Immature natural killer cell (primary cell): ENCODE results near the gene LCA5L. TPM values are rescaled to one million over a fixed set of nuclear protein-coding genes. Genes with fewer than 3 reads are reported as not detected.
A peak's percentile ranks its signal among the peaks of the same experiment; 100 is the strongest.
"Not testable (repeated sequence)": the region's sequence is repeated elsewhere in the genome, so short reads cannot be mapped to it uniquely, and the experiment has no call there.

Experiments used
- DNase-seq, 3 donors: peaks; one replicate each; pipeline ENCODE4 v3.0.0; 2022; ENCODE audit warnings: mixed read lengths in 1 of 3
- H3K27ac Mint-ChIP-seq, 6 donors: one replicate each; pipeline ENCODE4 v1.8.0; 2020; ENCODE audit warnings: mixed read lengths in 6 of 6, mild to moderate bottlenecking in 5 of 6, inconsistent platforms in 4 of 6, moderate library complexity in 3 of 6
- H3K27me3 Mint-ChIP-seq, 3 donors: one replicate each; pipeline ENCODE4 v1.8.0; 2020 to 2021; ENCODE audit warnings: low read depth in 3 of 3, mild to moderate bottlenecking in 3 of 3, mixed read lengths in 3 of 3, moderate library complexity in 3 of 3, inconsistent platforms in 1 of 3
- H3K36me3 Mint-ChIP-seq, 3 donors: one replicate each; pipeline ENCODE4 v1.8.0; 2020; ENCODE audit warnings: mixed read lengths in 3 of 3, inconsistent platforms in 2 of 3, mild to moderate bottlenecking in 2 of 3
- H3K4me1 Mint-ChIP-seq, 2 donors: one replicate each; pipeline ENCODE4 v1.8.0; 2020; ENCODE audit warnings: inconsistent platforms in 2 of 2, mild to moderate bottlenecking in 2 of 2, mixed read lengths in 2 of 2, moderate library complexity in 1 of 2
- H3K4me3 Mint-ChIP-seq, 5 donors: one replicate each; pipeline ENCODE4 v1.8.0; 2020; ENCODE audit warnings: mild to moderate bottlenecking in 5 of 5, mixed read lengths in 5 of 5, inconsistent platforms in 3 of 5, moderate library complexity in 3 of 5
- H3K9me3 Mint-ChIP-seq, 6 donors: one replicate each; pipeline ENCODE4 v1.8.0; 2020; ENCODE audit warnings: mild to moderate bottlenecking in 6 of 6, mixed read lengths in 6 of 6, inconsistent platforms in 4 of 6, moderate library complexity in 3 of 6
- polyA plus RNA-seq, 3 donors: library from polyadenylated mRNA; unstranded; fragments of 300-500 nt; fragmentation: Illumina TruSeq; gene quantifications; one replicate each; pipeline ENCODE4 v1.2.3, GENCODE V29; 2021

The LCA5L gene
- polyA plus RNA-seq, 3 donors from 2014 or later, result not detected

GRCh38 chr21:39390212-39390765, 55.3 kb downstream of the LCA5L start:
- Mint-ChIP-seq H3K4me1 (peaks cover 32 to 38% of the 10 kb centered on the region in 2 donors), H3K9me3 (no peaks in the 10 kb centered on the region), H3K27me3 (peaks cover 3 to 8% (median 4%) of the 10 kb centered on the region in 3 donors), H3K4me3 (no peak overlapping the region), H3K36me3 (peaks cover 0 to 24% (median 9%) of the 10 kb centered on the region in 3 donors), H3K27ac (no peak overlapping the region)
- no peak for DNase-seq

- H3K4me1 Mint-ChIP-seq, result peaks cover 40 to 46% of the 10 kb centered on the region in 2 donors
- peak overlapping the region; percentile 70 to 95 (median 87) for H3K4me3 Mint-ChIP-seq
- peak overlapping the region in 2 of 6 donors; percentile 51 to 58 for H3K27ac Mint-ChIP-seq
- peaks cover 0 to 17% (median 9%) of the 10 kb centered on the region in 3 donors for H3K36me3 Mint-ChIP-seq
- DNase-seq, result no peak
- no peaks in the 10 kb centered on the region for H3K9me3 Mint-ChIP-seq
- peaks cover 3 to 8% (median 4%) of the 10 kb centered on the region in 3 donors for H3K27me3 Mint-ChIP-seq
Measured at GRCh38 chr21:39388811-39389155, 56.8 kb downstream of the LCA5L start.

- DNase-seq, result peak; percentile 82 to 83 (median 82)
- H3K27me3 Mint-ChIP-seq, result peaks cover 3 to 8% (median 4%) of the 10 kb centered on the region in 3 donors
- peak overlapping the region; percentile 58 to 89 (median 86) for H3K27ac Mint-ChIP-seq
- H3K4me1 Mint-ChIP-seq, result peaks cover 40 to 46% of the 10 kb centered on the region in 2 donors
- peaks cover 0 to 15% (median 9%) of the 10 kb centered on the region in 3 donors for H3K36me3 Mint-ChIP-seq
- H3K4me3 Mint-ChIP-seq, result peak overlapping the region; percentile 87 to 95 (median 89)
- H3K9me3 Mint-ChIP-seq, result no peaks in the 10 kb centered on the region
Measured at GRCh38 chr21:39388038-39388810, 57.4 kb downstream of the LCA5L start.

GRCh38 chr21:39387461-39388037, 58.0 kb downstream of the LCA5L start:
- H3K4me1 Mint-ChIP-seq, result peaks cover 41 to 47% of the 10 kb centered on the region in 2 donors
- H3K36me3 Mint-ChIP-seq, result peaks cover 0 to 9% (median 4%) of the 10 kb centered on the region in 3 donors
- DNase-seq, result peak; percentile 84 to 89 (median 87)
- peak overlapping the region; percentile 87 to 95 (median 89) for H3K4me3 Mint-ChIP-seq
- H3K27ac Mint-ChIP-seq, result peak overlapping the region; percentile 58 to 89 (median 86)
- peaks cover 3 to 8% (median 4%) of the 10 kb centered on the region in 3 donors for H3K27me3 Mint-ChIP-seq
- no peaks in the 10 kb centered on the region for H3K9me3 Mint-ChIP-seq

GRCh38 chr21:39386899-39387298, 58.7 kb downstream of the LCA5L start:
- Mint-ChIP-seq H3K27me3 (peaks cover 3 to 8% (median 4%) of the 10 kb centered on the region in 3 donors), H3K36me3 (peaks cover 0 to 6% (median 4%) of the 10 kb centered on the region in 3 donors), H3K4me1 (peaks cover 46 to 53% of the 10 kb centered on the region in 2 donors), H3K9me3 (no peaks in the 10 kb centered on the region), H3K27ac (peak overlapping the region in 4 of 6 donors; percentile 48 to 82 (median 67)), H3K4me3 (peak overlapping the region; percentile 87 to 95 (median 89))
- no peak for DNase-seq

- no peak for DNase-seq
- Mint-ChIP-seq H3K4me3 (peak overlapping the region; percentile 65 to 87 (median 78)), H3K36me3 (peaks cover 0 to under 1% (median 0%) of the 10 kb centered on the region in 3 donors), H3K27ac (peak overlapping the region in 5 of 6 donors; percentile 51 to 72 (median 62)), H3K27me3 (peaks cover 4 to 8% (median 5%) of the 10 kb centered on the region in 3 donors), H3K9me3 (no peaks in the 10 kb centered on the region), H3K4me1 (peaks cover 48 to 56% of the 10 kb centered on the region in 2 donors)
Measured at GRCh38 chr21:39386194-39386593, 59.4 kb downstream of the LCA5L start.

- Mint-ChIP-seq H3K4me1 (peaks cover 55 to 63% of the 10 kb centered on the region in 2 donors), H3K4me3 (peak overlapping the region; percentile 65 to 82 (median 78)), H3K36me3 (no peaks in the 10 kb centered on the region), H3K9me3 (no peaks in the 10 kb centered on the region), H3K27me3 (peaks cover 4 to 8% (median 7%) of the 10 kb centered on the region in 3 donors), H3K27ac (peak overlapping the region in 5 of 6 donors; percentile 59 to 79 (median 69))
- DNase-seq, result peak; percentile 68 to 82 (median 71)
Measured at GRCh38 chr21:39385299-39386145, 60.1 kb downstream of the LCA5L start.

GRCh38 chr21:39384674-39385298, 60.8 kb downstream of the LCA5L start:
- peak overlapping the region in 4 of 5 donors; percentile 40 to 81 (median 66) for H3K4me3 Mint-ChIP-seq
- no peak for DNase-seq
- H3K27me3 Mint-ChIP-seq, result peaks cover 4 to 8% (median 5%) of the 10 kb centered on the region in 3 donors
- H3K27ac Mint-ChIP-seq, result peak overlapping the region in 5 of 6 donors; percentile 31 to 79 (median 64)
- peaks cover 60 to 70% of the 10 kb centered on the region in 2 donors for H3K4me1 Mint-ChIP-seq
- H3K36me3 Mint-ChIP-seq, result no peaks in the 10 kb centered on the region
- H3K9me3 Mint-ChIP-seq, result no peaks in the 10 kb centered on the region

- H3K4me3 Mint-ChIP-seq, result peak overlapping the region; percentile 12 to 63 (median 36)
- not testable (repeated sequence) for H3K36me3 Mint-ChIP-seq, DNase-seq, H3K27me3 Mint-ChIP-seq, H3K9me3 Mint-ChIP-seq
- H3K27ac Mint-ChIP-seq, result peak overlapping the region; percentile 16 to 77 (median 36)
- H3K4me1 Mint-ChIP-seq, result peaks cover 38 to 46% of the 10 kb centered on the region in 2 donors
Measured at GRCh38 chr21:39382096-39382495, 63.5 kb downstream of the LCA5L start.

- Mint-ChIP-seq H3K9me3 (no peaks in the 10 kb centered on the region), H3K4me3 (peak overlapping the region; percentile 91 to 93 (median 92)), H3K36me3 (no peaks in the 10 kb centered on the region), H3K27ac (peak overlapping the region; percentile 78 to 93 (median 87)), H3K27me3 (peaks cover 4% of the 10 kb centered on the region in 3 donors), H3K4me1 (peaks cover 32 to 39% of the 10 kb centered on the region in 2 donors)
- DNase-seq, result no peak
Measured at GRCh38 chr21:39381009-39381408, 64.6 kb downstream of the LCA5L start.

- Mint-ChIP-seq H3K4me3 (peak overlapping the region; percentile 91 to 93 (median 92)), H3K9me3 (no peaks in the 10 kb centered on the region), H3K27ac (peak overlapping the region; percentile 78 to 93 (median 87)), H3K36me3 (no peaks in the 10 kb centered on the region), H3K27me3 (peaks cover 4% of the 10 kb centered on the region in 3 donors), H3K4me1 (peaks cover 27 to 36% of the 10 kb centered on the region in 2 donors)
- DNase-seq, result peak; percentile 85 to 89 (median 88)
Measured at GRCh38 chr21:39379986-39380891, 65.3 kb downstream of the LCA5L start.
